HL-60 (cell line): ENCODE measurements around the gene RSPO3.

Experiments used
- DNase-seq, 2 experiments: peaks; one replicate each; pipeline ENCODE4 v3.0.0-alpha.2; 2010 to 2020; ENCODE audit warnings: low read depth in 1 of 2, low spot score in 1 of 2
- H3K27ac ChIP-seq: fragments of 250-450 bp; sonication (Bioruptor Pico); replicated peaks from 2 replicates; pipeline ENCODE4 v1.5.1; 2020; ENCODE audit warnings: mild to moderate bottlenecking, moderate library complexity
- H3K27me3 ChIP-seq: fragments of 250-450 bp; sonication (Bioruptor Pico); 2 replicates; pipeline ENCODE4 v1.5.1; 2021; ENCODE audit warnings: mild to moderate bottlenecking, moderate library complexity; ENCODE audit not compliant: insufficient read depth, poor library complexity, severe bottlenecking
- H3K4me3 ChIP-seq: replicated peaks from 2 replicates; pipeline ENCODE4 v1.5.1; 2011; ENCODE audit warnings: mild to moderate bottlenecking, control low read depth, low read length; ENCODE audit not compliant: insufficient read depth
- GABPA ChIP-seq: IDR thresholded peaks from 2 replicates; pipeline ENCODE4 v1.6.1; 2012; ENCODE audit warnings: low read depth
- POLR2AphosphoS5 ChIP-seq: IDR thresholded peaks from 2 replicates; pipeline ENCODE4 v1.6.1; 2012; ENCODE audit warnings: low read depth
- SPI1 ChIP-seq: IDR thresholded peaks from 2 replicates; pipeline ENCODE4 v1.6.1; 2012; ENCODE audit warnings: low read depth, mild to moderate bottlenecking, borderline replicate concordance
- TF ChIP-seq, protein P1 (sequence below): IDR thresholded peaks from one replicate; pipeline ENCODE4 v1.5.1; 2011; ENCODE audit warnings: low read length, control low read depth, inconsistent platforms; ENCODE audit not compliant: insufficient read depth
- TF ChIP-seq, protein P2 (sequence below): IDR thresholded peaks from 2 replicates; pipeline ENCODE4 v1.6.1; 2012; ENCODE audit warnings: low read depth; ENCODE audit not compliant: insufficient replicate concordance

Gene RSPO3

DNA sequence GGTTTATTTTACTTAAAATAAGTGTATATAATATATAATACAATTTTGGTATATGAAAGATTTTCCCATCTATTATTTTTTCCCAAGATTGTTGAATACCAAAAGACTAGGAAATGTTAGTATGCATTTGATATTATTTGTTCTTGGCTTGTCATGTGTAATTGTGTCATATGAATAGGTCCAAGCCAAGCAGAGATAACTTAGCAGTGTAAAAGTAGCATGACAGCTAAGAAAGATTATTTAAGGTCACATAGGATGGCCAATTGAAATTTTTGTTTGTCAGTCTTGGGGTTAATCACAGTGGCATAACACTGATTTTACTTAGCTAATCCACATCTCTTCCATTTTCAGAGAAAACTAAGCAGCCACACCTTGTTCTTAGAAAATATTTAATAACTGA, 38.8 kb upstream of the RSPO3 start:
- H3K27ac ChIP-seq = no peak overlapping the region
- no peaks in the 10 kb centered on the region for H3K27me3 ChIP-seq
- TF ChIP-seq SPI1 = no peak
- TF ChIP-seq, protein P1, sequence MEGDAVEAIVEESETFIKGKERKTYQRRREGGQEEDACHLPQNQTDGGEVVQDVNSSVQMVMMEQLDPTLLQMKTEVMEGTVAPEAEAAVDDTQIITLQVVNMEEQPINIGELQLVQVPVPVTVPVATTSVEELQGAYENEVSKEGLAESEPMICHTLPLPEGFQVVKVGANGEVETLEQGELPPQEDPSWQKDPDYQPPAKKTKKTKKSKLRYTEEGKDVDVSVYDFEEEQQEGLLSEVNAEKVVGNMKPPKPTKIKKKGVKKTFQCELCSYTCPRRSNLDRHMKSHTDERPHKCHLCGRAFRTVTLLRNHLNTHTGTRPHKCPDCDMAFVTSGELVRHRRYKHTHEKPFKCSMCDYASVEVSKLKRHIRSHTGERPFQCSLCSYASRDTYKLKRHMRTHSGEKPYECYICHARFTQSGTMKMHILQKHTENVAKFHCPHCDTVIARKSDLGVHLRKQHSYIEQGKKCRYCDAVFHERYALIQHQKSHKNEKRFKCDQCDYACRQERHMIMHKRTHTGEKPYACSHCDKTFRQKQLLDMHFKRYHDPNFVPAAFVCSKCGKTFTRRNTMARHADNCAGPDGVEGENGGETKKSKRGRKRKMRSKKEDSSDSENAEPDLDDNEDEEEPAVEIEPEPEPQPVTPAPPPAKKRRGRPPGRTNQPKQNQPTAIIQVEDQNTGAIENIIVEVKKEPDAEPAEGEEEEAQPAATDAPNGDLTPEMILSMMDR = no peak
- TF ChIP-seq GABPA = no peak
- TF ChIP-seq, protein P2, sequence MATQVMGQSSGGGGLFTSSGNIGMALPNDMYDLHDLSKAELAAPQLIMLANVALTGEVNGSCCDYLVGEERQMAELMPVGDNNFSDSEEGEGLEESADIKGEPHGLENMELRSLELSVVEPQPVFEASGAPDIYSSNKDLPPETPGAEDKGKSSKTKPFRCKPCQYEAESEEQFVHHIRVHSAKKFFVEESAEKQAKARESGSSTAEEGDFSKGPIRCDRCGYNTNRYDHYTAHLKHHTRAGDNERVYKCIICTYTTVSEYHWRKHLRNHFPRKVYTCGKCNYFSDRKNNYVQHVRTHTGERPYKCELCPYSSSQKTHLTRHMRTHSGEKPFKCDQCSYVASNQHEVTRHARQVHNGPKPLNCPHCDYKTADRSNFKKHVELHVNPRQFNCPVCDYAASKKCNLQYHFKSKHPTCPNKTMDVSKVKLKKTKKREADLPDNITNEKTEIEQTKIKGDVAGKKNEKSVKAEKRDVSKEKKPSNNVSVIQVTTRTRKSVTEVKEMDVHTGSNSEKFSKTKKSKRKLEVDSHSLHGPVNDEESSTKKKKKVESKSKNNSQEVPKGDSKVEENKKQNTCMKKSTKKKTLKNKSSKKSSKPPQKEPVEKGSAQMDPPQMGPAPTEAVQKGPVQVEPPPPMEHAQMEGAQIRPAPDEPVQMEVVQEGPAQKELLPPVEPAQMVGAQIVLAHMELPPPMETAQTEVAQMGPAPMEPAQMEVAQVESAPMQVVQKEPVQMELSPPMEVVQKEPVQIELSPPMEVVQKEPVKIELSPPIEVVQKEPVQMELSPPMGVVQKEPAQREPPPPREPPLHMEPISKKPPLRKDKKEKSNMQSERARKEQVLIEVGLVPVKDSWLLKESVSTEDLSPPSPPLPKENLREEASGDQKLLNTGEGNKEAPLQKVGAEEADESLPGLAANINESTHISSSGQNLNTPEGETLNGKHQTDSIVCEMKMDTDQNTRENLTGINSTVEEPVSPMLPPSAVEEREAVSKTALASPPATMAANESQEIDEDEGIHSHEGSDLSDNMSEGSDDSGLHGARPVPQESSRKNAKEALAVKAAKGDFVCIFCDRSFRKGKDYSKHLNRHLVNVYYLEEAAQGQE = no peak
- no peak for TF ChIP-seq POLR2AphosphoS5
- no peak for DNase-seq
- H3K4me3 ChIP-seq = no peak overlapping the region

DNA sequence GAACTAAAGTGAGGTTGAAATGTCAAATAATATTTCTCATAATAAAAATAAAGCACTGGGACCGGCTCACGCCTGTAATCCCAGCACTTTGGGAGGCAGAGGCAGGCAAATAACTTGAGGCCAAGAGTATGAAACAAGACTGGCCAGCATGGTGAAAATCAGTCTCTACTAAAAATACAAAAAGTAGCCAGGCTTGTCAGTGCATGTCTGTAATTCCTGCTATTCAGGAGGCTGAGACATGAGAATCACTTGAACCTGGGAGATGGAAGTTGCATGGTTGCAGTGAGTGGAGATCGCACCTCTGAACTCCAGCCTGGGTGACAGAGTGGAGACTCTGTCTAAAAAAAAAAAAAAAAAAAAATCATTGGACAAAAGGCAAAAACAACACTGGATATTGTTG, 38.4 kb upstream of the RSPO3 start:
- DNase-seq = no peak
- no peak overlapping the region for H3K27ac ChIP-seq
- no peak for TF ChIP-seq GABPA
- no peak for TF ChIP-seq SPI1
- TF ChIP-seq POLR2AphosphoS5 = no peak
- TF ChIP-seq, protein P1 = no peak
- TF ChIP-seq, protein P2 = no peak
- H3K27me3 ChIP-seq = no peaks in the 10 kb centered on the region
- no peak overlapping the region for H3K4me3 ChIP-seq

DNA sequence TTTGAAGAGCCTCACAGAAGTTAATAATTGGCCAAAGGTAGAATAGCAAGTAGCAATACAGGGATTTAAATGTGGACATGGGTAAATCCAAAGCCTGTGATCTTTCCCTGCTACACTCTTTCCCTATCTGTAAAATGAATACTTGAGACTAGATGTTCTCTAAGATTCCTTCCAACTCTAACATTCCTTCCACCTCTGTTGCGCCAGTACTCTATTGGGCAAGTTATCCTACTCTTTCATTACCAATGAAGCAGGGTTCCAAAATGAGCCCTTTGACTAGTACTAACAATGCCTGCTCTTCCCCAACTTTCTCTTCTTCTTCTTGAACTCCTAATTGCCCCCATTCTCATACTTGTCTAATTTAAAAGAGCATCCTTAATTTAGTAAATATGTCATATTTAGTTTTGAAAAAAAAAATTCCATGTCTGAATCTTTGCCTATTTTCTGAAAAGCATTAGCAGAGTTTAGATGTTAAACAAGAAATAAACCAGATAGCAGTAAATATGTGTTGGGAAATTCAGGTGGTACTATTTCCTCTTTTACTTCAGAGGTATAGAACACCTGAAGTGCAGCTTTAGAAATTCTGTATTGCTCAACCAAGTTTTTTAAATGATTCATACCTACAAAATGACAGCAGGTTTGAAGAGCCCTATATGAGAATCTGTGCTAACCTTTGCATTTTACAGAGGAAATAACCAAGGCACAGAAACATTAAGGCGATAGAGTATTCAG, 35.1 kb upstream of the RSPO3 start:
- H3K27ac ChIP-seq = no peak overlapping the region

More for the DNA sequence above, 35.1 kb upstream of the RSPO3 start:
- DNase-seq = no peak
- H3K27me3 ChIP-seq = no peaks in the 10 kb centered on the region
- TF ChIP-seq POLR2AphosphoS5 (no peak), SPI1 (no peak), GABPA (no peak)
- TF ChIP-seq, protein P1 = no peak
- TF ChIP-seq, protein P2 = no peak
- no peak overlapping the region for H3K4me3 ChIP-seq
